Measurements from ENCODE around the gene NTN1.

NTN1 gene

DNA sequence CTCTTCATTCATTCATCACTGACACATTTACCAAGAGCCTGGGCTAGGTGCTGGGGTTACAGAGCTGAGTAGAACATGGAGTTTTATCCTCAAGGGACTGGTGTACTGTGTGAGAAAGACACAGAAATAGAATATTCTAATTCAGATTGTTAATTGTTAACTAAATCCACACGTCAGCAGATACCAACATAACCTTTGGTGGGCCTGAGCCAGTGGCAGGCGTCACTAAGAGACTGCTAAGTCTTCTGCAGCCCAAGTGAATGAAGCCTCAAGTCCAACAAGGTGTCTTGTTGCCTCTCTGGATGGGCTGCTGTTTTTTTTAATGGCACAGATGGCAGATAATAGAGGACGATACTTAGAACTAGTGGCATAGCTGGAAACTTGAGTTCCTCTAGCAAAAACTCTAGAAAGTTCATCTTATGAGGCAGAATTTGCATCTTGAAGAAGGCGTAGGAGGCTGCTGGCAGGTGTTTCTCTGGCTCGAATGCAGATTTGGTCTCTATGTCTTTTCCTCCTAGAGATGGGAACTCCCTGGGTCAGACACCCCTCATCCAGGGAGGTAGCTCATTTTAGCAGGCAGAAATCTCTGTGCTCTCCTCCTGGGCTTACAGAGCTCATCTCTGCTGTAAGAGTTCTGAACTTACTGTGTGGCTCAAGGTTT lies 179.5 kb downstream of the NTN1 start:
- DNase-seq: no peak

GRCh38 chr17:9202532-9202931 lies 181.2 kb downstream of the NTN1 start:
- no peak for DNase-seq

- no peak for DNase-seq
Measured at GRCh38 chr17:9203771-9204425, 182.6 kb downstream of the NTN1 start.

DNA sequence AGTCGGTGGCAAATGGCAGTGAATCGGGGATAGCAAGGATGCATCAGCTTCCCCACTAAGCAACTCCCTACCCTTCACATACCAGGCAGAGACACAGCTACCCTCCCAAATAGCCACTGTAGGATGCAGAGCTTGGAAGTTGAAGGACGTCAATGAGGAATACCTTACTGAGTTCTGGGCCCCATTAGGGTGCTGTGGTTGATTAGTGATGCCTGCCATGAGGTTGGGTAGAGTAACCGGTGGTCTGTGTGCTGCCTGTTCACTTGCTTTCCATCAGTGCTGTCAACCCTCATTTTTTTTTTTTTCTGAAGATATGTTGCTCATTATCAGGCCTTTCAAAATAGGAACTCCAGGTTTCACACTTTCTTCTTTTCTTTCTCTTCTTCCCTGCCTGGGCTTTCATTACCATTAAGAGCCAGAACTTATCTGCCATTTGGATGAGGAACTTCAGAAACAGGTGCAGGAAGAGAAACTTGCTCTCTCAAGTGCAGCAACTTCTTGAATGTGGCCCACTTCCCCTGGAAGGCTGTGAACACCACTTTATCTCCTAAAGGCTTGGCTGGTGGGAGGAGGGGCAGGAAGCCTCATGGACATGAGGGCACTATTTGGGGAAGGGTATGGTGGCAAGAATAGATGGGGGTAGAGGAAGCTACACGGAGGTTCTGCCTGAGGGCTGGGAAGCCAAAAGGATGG lies 183.5 kb downstream of the NTN1 start:
- no peak for DNase-seq

DNA sequence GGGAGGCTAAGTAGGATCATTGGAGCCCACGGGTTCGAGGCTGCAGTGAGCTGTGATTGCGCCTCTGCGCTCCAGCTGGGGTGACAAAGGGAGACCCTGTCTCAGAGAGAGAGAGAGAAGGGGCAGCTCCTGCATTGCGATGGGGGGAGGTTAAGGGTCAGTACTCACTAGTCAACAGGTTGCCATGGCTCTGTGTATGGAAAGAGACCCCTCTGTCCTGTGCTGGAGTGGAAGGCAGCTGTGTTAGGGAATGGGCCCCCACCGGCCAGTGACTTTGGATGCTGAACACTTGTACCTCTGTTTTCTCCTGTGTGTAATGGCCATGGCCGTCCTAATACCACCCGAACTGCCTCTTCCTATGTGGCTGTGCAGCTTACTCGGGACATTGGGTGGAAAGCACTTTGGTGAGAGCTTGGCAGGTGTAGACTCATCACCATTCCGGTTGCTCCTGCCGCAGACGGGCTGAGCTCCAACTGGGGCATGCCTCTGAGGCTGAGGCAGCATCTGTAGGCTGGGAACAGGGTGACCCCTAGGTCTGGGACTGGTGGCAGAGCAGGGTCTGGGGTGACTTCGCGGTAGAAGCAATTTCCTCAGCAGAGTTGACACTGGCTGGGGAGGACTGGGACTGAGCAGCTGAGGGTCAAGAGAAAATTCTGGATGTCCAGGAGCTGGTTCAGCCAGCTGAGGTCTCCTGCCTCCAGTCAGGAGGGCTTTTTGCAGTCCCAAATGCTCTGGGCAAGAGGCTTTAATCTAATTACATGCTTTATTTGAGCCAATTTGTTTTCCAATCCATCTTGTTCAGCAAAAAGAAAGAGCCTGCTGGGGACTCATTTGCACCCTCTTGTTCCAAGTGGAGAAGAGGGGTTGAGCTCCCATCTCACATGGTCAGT lies 184.5 kb downstream of the NTN1 start:
- no peak for DNase-seq

DNA sequence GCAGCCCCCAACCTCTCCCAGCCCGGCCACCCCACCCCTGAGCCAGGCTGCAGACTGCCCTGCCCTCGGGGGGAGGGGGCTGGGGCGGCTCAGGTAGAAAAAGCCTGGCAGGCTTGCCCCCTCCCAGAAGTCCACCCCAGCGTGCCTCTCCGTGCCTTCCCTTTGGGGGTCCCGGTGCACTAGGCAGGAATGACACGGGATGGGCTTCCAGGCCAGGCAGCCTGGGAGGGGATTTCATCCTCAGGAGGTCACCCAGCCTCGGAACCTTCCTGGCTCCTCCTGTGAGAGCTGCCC lies 185.0 kb downstream of the NTN1 start:
- no peak for DNase-seq

GRCh38 chr17:9206741-9207332 lies 185.5 kb downstream of the NTN1 start:
- no peak for DNase-seq

GRCh38 chr17:9208381-9209105 lies 187.2 kb downstream of the NTN1 start:
- DNase-seq: no peak

DNA sequence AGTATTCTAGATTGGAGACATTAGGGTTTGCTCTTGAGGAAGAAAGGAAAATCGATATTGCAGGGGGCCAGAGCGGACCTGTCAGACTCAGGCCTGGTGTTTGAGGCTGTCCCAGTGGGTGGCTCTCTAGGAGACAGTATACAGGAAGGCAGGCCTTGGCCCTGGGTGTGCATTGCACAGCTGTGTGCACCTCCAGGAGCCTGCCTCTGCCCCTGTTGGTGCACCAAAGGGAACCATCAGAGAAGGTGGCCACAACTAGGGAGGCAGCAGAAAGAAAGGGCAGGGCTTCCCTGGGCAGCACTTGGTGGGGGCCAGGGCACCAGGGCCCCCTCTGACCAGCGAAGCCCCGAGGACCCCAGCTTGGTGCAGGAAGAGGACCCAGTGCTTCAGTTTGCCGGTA lies 188.0 kb downstream of the NTN1 start:
- no peak for DNase-seq

DNA sequence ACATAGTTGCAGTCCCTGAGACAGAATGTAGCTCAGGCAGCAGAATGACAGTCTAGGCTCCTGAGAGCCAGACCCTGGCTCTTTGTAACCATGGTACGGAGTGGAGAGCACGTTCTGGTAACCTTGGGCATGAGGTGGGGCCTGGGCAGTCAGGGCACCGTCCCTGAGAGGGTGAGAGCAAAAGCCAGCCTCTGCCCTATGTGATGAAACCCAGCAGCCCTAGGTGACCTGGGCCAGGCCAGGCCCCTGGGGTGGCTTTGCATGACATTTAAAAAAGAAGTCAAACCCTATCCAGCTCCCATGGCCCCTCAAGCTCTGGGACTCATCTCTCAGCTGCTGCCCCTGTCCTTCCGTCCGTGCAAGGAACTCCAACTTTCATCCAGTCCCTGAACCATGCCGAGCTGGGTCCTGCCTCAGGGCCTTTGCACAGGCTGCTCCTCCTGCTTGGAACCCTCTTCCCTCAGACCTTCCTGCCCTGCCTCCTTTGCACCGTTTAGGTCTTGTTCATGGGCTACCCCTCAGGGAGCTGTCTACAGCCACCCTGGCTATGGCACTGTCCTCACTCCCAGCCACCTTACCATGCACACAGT lies 188.6 kb downstream of the NTN1 start:
- no peak for DNase-seq

- DNase-seq: no peak
Measured at GRCh38 chr17:9211133-9211765, 189.9 kb downstream of the NTN1 start.

DNA sequence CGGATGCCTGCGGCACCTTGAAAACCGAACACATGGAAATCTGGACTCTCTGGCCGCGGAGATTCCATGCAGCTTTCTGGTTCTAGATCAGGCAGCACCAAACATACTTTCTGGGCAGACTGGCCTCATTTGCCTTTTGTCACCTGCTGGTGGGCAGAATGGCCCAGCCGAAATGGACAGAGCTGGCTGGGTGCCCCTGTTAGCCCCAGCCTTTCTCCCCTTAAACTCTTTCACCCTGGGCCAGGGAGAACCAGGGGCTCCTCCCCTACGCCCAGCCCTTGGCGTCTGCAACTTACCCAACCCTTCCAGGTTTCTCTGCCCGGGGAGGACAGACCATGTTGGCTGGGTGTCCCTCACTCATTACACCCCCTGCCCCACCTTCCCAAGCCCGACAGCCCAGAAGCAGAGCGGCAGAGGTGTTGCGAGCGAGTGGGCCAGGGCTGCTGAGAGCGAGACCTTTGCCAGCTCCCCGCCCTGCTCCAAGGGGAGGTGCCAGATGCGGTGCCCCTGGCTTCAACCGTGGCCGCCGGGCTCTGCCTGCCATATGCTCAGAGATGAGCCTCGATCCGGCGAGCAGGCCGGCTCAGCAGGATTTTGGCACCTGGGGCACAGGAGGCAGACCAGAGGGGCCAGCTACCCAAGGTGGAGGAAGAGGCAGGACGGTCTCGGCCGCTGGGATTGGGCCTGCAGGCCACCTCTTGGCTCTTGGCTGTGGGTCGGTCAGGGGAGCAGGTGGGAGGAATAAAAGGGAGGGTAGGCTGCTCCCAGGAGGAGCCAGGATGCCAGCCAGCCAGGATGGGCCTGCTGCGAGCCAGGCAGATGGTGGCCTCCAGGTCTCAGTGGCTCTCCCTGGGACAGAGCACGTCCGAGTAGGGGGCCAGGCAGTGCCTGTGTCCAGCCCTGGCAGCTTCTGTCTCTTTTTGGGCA lies 191.3 kb downstream of the NTN1 start:
- no peak for DNase-seq

- no peak for DNase-seq
Measured at GRCh38 chr17:9213303-9213640, 192.0 kb downstream of the NTN1 start.

- no peak for DNase-seq
Measured at GRCh38 chr17:9215465-9215864, 194.2 kb downstream of the NTN1 start.

- DNase-seq: no peak
Measured at GRCh38 chr17:9217151-9218056, 196.1 kb downstream of the NTN1 start.

DNA sequence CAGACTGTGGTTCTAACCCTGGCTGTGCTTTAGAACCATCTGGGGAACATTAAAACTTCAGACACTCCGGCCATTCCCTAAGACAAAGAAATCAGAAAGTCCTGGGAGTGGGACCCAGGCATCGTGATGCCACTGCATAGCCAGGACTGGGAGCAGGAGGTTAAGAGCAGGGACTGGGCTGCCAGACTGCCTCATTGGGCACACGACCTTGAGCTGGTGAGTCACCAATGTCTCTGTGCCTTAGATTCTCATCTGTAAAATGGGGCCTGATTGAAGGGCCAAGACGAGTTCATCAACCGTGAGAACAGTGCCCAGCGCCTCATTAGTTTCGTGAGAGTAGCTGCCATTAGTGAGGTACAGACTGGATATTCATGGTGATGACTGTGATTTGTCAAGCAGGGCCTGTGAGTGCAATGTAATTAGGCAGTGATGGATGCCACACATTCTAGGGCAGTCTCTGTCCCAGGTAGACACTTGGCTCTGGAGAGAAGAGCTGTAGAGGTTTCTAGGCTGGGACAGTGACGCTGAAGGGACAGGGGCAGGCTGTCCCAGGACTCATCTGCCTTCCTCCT lies 196.8 kb downstream of the NTN1 start:
- DNase-seq: no peak

GRCh38 chr17:9218911-9219310 lies 197.6 kb downstream of the NTN1 start:
- no peak for DNase-seq

- DNase-seq: no peak
Measured at GRCh38 chr17:9219631-9220397, 198.5 kb downstream of the NTN1 start.

All from KG1 (cell line).